Hepatocyte (in vitro differentiated cells): Measurements from ENCODE around the gene ANKS1B. TPM values are rescaled to one million over a fixed set of nuclear protein-coding genes. Genes with fewer than 3 reads are reported as not detected.
"Not testable (repeated sequence)": the region's sequence is repeated elsewhere in the genome, so short reads cannot be mapped to it uniquely, and the experiment has no call there.

ENCODE experiments used
- DNase-seq: peaks from one replicate; pipeline ENCODE4 v3.0.0-alpha.2; 2016; ENCODE audit warnings: low spot score
- H2AFZ ChIP-seq: fragments of 200-600 bp; sonication (generic); 2 replicates; pipeline ENCODE4 v1.6.0; 2016; ENCODE audit warnings: antibody characterized with exemption, mild to moderate bottlenecking
- H3K27ac ChIP-seq: fragments of 200-600 bp; sonication (generic); 2 replicates; pipeline ENCODE4 v1.5.1; 2016; ENCODE audit warnings: mild to moderate bottlenecking
- H3K27me3 ChIP-seq: fragments of 200-600 bp; sonication (generic); 2 replicates; pipeline ENCODE4 v1.6.1; 2016
- H3K36me3 ChIP-seq: fragments of 200-600 bp; sonication (generic); replicated peaks from 2 replicates; pipeline ENCODE4 v1.5.1; 2016; ENCODE audit warnings: low read depth; ENCODE audit not compliant: insufficient read depth
- H3K4me1 ChIP-seq: fragments of 200-600 bp; sonication (generic); 2 replicates; pipeline ENCODE4 v1.5.1; 2016; ENCODE audit warnings: mild to moderate bottlenecking, moderate library complexity; ENCODE audit not compliant: insufficient read depth
- H3K4me2 ChIP-seq: fragments of 200-600 bp; sonication (generic); 2 replicates; pipeline ENCODE4 v1.6.0; 2016
- H3K4me3 ChIP-seq: fragments of 200-600 bp; sonication (generic); 2 replicates; pipeline ENCODE4 v1.5.1; 2016; ENCODE audit warnings: mild to moderate bottlenecking
- H3K79me2 ChIP-seq: fragments of 200-600 bp; sonication (generic); 2 replicates; pipeline ENCODE4 v1.6.0; 2017; ENCODE audit warnings: mild to moderate bottlenecking
- H3K9me2 ChIP-seq: fragments of 200-600 bp; sonication (generic); replicated peaks from 2 replicates; pipeline ENCODE4 v1.6.0; 2017; ENCODE audit warnings: mild to moderate bottlenecking; ENCODE audit not compliant: insufficient read depth
- H3K9me3 ChIP-seq: fragments of 200-600 bp; sonication (generic); 2 replicates; pipeline ENCODE4 v1.5.1; 2016; ENCODE audit warnings: low read depth, mild to moderate bottlenecking
- H4K20me1 ChIP-seq: fragments of 200-600 bp; sonication (generic); 2 replicates; pipeline ENCODE4 v1.6.0; 2016; ENCODE audit warnings: mild to moderate bottlenecking; ENCODE audit not compliant: insufficient read depth, poor library complexity, severe bottlenecking
- CTCF ChIP-seq: fragments of 200-600 bp; sonication (generic); IDR thresholded peaks from 2 replicates; pipeline ENCODE4 v1.5.1; 2016; ENCODE audit warnings: antibody characterized with exemption, mild to moderate bottlenecking; ENCODE audit not compliant: poor library complexity
- EZH2 ChIP-seq: fragments of 200-600 bp; sonication (generic); IDR thresholded peaks from 2 replicates; pipeline ENCODE4 v1.6.1; 2016; ENCODE audit warnings: antibody characterized with exemption, mild to moderate bottlenecking, borderline replicate concordance
- EZH2phosphoT487 ChIP-seq: fragments of 200-600 bp; sonication (generic); IDR thresholded peaks from one replicate; pipeline ENCODE4 v1.6.1; 2018; ENCODE audit warnings: antibody characterized with exemption, mild to moderate bottlenecking, low read depth, moderate library complexity; ENCODE audit not compliant: unreplicated experiment, severe bottlenecking
- WGBS: methylation state at CpG from one replicate; pipeline ENCODE4 v1.1.6; 2016; ENCODE audit warnings: low lambda C conversion rate; ENCODE audit errors: missing lambda C conversion rate; 5-methylcytosine and 5-hydroxymethylcytosine counted together
- polyA plus RNA-seq: library from polyadenylated mRNA; unstranded; fragments of >200 nt; fragmentation: Nextera tagmentation; extraction: Ambion mirVana; gene quantifications from 2 replicates; pipeline ENCODE4 v1.2.1, GENCODE V29; 2016
- total RNA-seq: library from RNA; depleted of rRNA; stranded (reverse); fragments of >200 nt; gene quantifications from 2 replicates; pipeline ENCODE4 v1.2.3, GENCODE V29; 2014

The ANKS1B gene
- total and polyA plus RNA-seq, 2 experiments from 2014 or later: 1.6 to 2.2 TPM

- Histone ChIP-seq H3K4me2 (no peak overlapping the region), H2AFZ (no peak overlapping the region), H3K9me2 (no peaks in the 10 kb centered on the region), H3K4me3 (no peak overlapping the region), H3K27me3 (no peaks in the 10 kb centered on the region), H4K20me1 (no peaks in the 10 kb centered on the region), H3K79me2 (no peaks in the 10 kb centered on the region), H3K4me1 (no peaks in the 10 kb centered on the region), H3K9me3 (no peaks in the 10 kb centered on the region), H3K27ac (no peak overlapping the region), H3K36me3 (no peaks in the 10 kb centered on the region)
- TF ChIP-seq EZH2phosphoT487: no peak
- TF ChIP-seq EZH2: no peak
- no peak for DNase-seq
Measured at GRCh38 chr12:99036566-99036965, 948.2 kb downstream of the ANKS1B start.

GRCh38 chr12:99035803-99036202 is 948.9 kb downstream of the ANKS1B start:
- WGBS: 56% methylated on average over 5 of the region's 5 CpGs
- Histone ChIP-seq H3K27ac (no peak overlapping the region), H2AFZ (no peak overlapping the region), H3K4me3 (no peak overlapping the region), H3K36me3 (no peaks in the 10 kb centered on the region), H3K27me3 (no peaks in the 10 kb centered on the region), H3K4me1 (no peaks in the 10 kb centered on the region), H4K20me1 (no peaks in the 10 kb centered on the region), H3K4me2 (no peak overlapping the region), H3K79me2 (no peaks in the 10 kb centered on the region), H3K9me3 (no peaks in the 10 kb centered on the region), H3K9me2 (no peaks in the 10 kb centered on the region)
- DNase-seq: no peak
- TF ChIP-seq EZH2phosphoT487: no peak

GRCh38 chr12:99034201-99034600 is 950.5 kb downstream of the ANKS1B start:
- H3K27me3 ChIP-seq, H2AFZ ChIP-seq, DNase-seq, H3K4me1 ChIP-seq, H3K4me2 ChIP-seq, H3K27ac ChIP-seq, H3K9me2 ChIP-seq, H3K36me3 ChIP-seq, H3K4me3 ChIP-seq, H4K20me1 ChIP-seq, H3K79me2 ChIP-seq, H3K9me3 ChIP-seq: not testable (repeated sequence)
- 96% methylated on average over 4 of the region's 4 CpGs for WGBS

- 69% methylated on average over 5 of the region's 5 CpGs for WGBS
- DNase-seq: no peak
- Histone ChIP-seq H3K4me2 (no peak overlapping the region), H2AFZ (no peak overlapping the region), H3K4me3 (no peak overlapping the region), H3K4me1 (no peaks in the 10 kb centered on the region), H3K36me3 (no peaks in the 10 kb centered on the region), H4K20me1 (no peaks in the 10 kb centered on the region), H3K27ac (no peak overlapping the region), H3K27me3 (no peaks in the 10 kb centered on the region), H3K9me2 (no peaks in the 10 kb centered on the region), H3K79me2 (no peaks in the 10 kb centered on the region), H3K9me3 (no peaks in the 10 kb centered on the region)
- TF ChIP-seq EZH2 (no peak), CTCF (no peak), EZH2phosphoT487 (no peak)
Measured at GRCh38 chr12:99029511-99030271, 955.0 kb downstream of the ANKS1B start.

GRCh38 chr12:99027461-99027860 is 957.3 kb downstream of the ANKS1B start:
- no peaks in the 10 kb centered on the region for H3K4me1 ChIP-seq
- H3K4me3 ChIP-seq: no peak overlapping the region
- no peak overlapping the region for H2AFZ ChIP-seq
- TF ChIP-seq EZH2 (no peak), CTCF (no peak), EZH2phosphoT487 (no peak)
- no peaks in the 10 kb centered on the region for H3K9me2 ChIP-seq
- no peak overlapping the region for H3K27ac ChIP-seq
- H3K36me3 ChIP-seq: no peaks in the 10 kb centered on the region
- WGBS: 73% methylated on average over 2 of the region's 2 CpGs
- no peaks in the 10 kb centered on the region for H4K20me1 ChIP-seq
- no peaks in the 10 kb centered on the region for H3K9me3 ChIP-seq
- H3K79me2 ChIP-seq: no peaks in the 10 kb centered on the region
- no peak overlapping the region for H3K4me2 ChIP-seq
- DNase-seq: no peak
- no peaks in the 10 kb centered on the region for H3K27me3 ChIP-seq
